ENCODE data around the gene FUBP1. TPM values are rescaled to one million over a fixed set of nuclear protein-coding genes. Genes with fewer than 3 reads are reported as not detected.

The FUBP1 gene
- total and polyA plus RNA-seq, 9 of the 15 experiments (the other 6 are each of a cell fraction or from before 2014, with no cell fraction given): 104 to 294 (median 213) TPM

- TF ChIP-seq ZZZ3 (IDR thresholded peaks at IDR 0.05) (no peak), ZNF12 (CRISPR knock-in tag; IDR thresholded peaks at IDR 0.05) (no peak), IRF9 (tag; IDR thresholded peaks at IDR 0.05) (no peak), MEIS2 (IDR thresholded peaks at IDR 0.05; ENCODE audit: partially characterized antibody) (no peak), GTF2A2 (tag; IDR thresholded peaks at IDR 0.05) (no peak)
Observed at GRCh38 chr1:77986810-77987209, 7.9 kb upstream of the FUBP1 start (continued).

GRCh38 chr1:77984629-77985028 lies 5.8 kb upstream of the FUBP1 start:
- FAIRE-seq (no peak), DNase-seq (ENCODE audit: extremely low read depth in 1 of 4, low spot score in 3 of 4) (no peak), ATAC-seq (no peak)
- H3K27ac ChIP-seq (ENCODE audit: extremely low read depth, low read depth, low read length): no peak overlapping the region
- intact Hi-C loops (cut with micrococcal nuclease) (no loop called here), in situ Hi-C loops (cut with MboI) (no loop called here)
- BruUV-seq (replicated peaks): no TSS peak
- 93% methylated on average over 4 of the region's 4 CpGs for WGBS (ENCODE audit: insufficient coverage, low coverage, missing lambda C conversion rate)
- TF ChIP-seq SFPQ (IDR thresholded peaks at IDR 0.05; ENCODE audit: low read depth, low read length) (no peak), EZH2 (IDR thresholded peaks at IDR 0.05; ENCODE audit: borderline replicate concordance, low read depth, low read length) (no peak), POLR2AphosphoS5 (IDR thresholded peaks at IDR 0.05; ENCODE audit: control insufficient read depth, insufficient read depth, low read depth, low read length) (no peak), ZFX (CRISPR knock-in tag; IDR thresholded peaks at IDR 0.05) (no peak), E2F3 (CRISPR knock-in tag; IDR thresholded peaks at IDR 0.05) (no peak)
- no peaks in the 10 kb centered on the region for H3K9me1 ChIP-seq (ENCODE audit: control insufficient read depth, insufficient read depth, low read length)
- H4K20me1 ChIP-seq (replicated peaks; ENCODE audit: control insufficient read depth, insufficient read depth, low read length): no peaks in the 10 kb centered on the region; the same call in 1 of the 2 replicates
- peaks cover 34% of the 10 kb centered on the region for H3K36me3 ChIP-seq (ENCODE audit: control insufficient read depth, insufficient read depth, low read length)
- H3K4me3 ChIP-seq: no peak overlapping the region
- no peaks in the 10 kb centered on the region for H3K9me3 ChIP-seq (replicated peaks; ENCODE audit: control insufficient read depth, insufficient read depth, low read depth, low read length)
- no peak overlapping the region for H3K9ac ChIP-seq (ENCODE audit: insufficient read depth in 1 of 2, low read depth in 2 of 2, low read length in 2 of 2)
- H3K4me1 ChIP-seq (replicated peaks in 1 of 2; ENCODE audit: control insufficient read depth in 2 of 2, insufficient read depth in 2 of 2, low read length in 2 of 2): peaks cover 0 to 5% of the 10 kb centered on the region in 2 experiments; a peak in 2 of 5 replicates
- H3K27me3 ChIP-seq (ENCODE audit: control insufficient read depth in 2 of 2, insufficient read depth in 2 of 2, low read length in 2 of 2): no peaks in the 10 kb centered on the region
- ChIA-PET CTCF (ENCODE audit: low intra/inter-chr PET ratio) (interaction anchor here (1.1 kb wide), 1 partner anchor 129 kb away, joined by 3 read pairs; no protein-coding TSS in a partner anchor), POLR2A (interaction anchor here (9.1 kb wide), 1 partner anchor 17 kb away, joined by 118 read pairs; the partner anchor contains the start of gene DNAJB4)
- H3K4me2 ChIP-seq (ENCODE audit: insufficient read depth, low read length): no peak overlapping the region
- no peak overlapping the region for H2AFZ ChIP-seq (ENCODE audit: low read depth, low read length)
- peaks cover 87% of the 10 kb centered on the region for H3K79me2 ChIP-seq (ENCODE audit: control insufficient read depth, insufficient read depth, low read length)
